DMS153 (cell line): ENCODE measurements around the gene KLHL12.

Experiments
- DNase-seq: peaks from one replicate; lab custom pipeline; 2025; lab: John Stamatoyannopoulos, UW

KLHL12 gene

GRCh38 chr1:202880961-202881460, 46.0 kb downstream of the KLHL12 start:
- no peak for DNase-seq

GRCh38 chr1:202880062-202880461, 47.0 kb downstream of the KLHL12 start:
- DNase-seq = no peak

GRCh38 chr1:202879128-202879527, 47.9 kb downstream of the KLHL12 start:
- no peak for DNase-seq

- DNase-seq = no peak
These were observed 54.0 kb downstream of the KLHL12 start for GRCh38 chr1:202873026-202873425.

GRCh38 chr1:202871367-202871766, 55.7 kb downstream of the KLHL12 start:
- DNase-seq = no peak

- no peak for DNase-seq
These were observed 64.1 kb downstream of the KLHL12 start for GRCh38 chr1:202862679-202863560.

- DNase-seq = peak; percentile 89
These were observed 65.5 kb downstream of the KLHL12 start for GRCh38 chr1:202861420-202862132.

- DNase-seq = peak; percentile 65
These were observed 66.2 kb downstream of the KLHL12 start for GRCh38 chr1:202860744-202861419.

- DNase-seq = no peak
These were observed 68.1 kb downstream of the KLHL12 start for GRCh38 chr1:202858789-202859414.

- no peak for DNase-seq
These were observed 68.7 kb downstream of the KLHL12 start for GRCh38 chr1:202858331-202858730.

GRCh38 chr1:202857136-202857610, 69.9 kb downstream of the KLHL12 start:
- DNase-seq = no peak

- no peak for DNase-seq
These were observed 71.0 kb downstream of the KLHL12 start for GRCh38 chr1:202856014-202856413.

- no peak for DNase-seq
These were observed 72.2 kb downstream of the KLHL12 start for GRCh38 chr1:202854787-202855186.

GRCh38 chr1:202852163-202852904, 74.7 kb downstream of the KLHL12 start:
- no peak for DNase-seq

GRCh38 chr1:202850593-202851362, 76.3 kb downstream of the KLHL12 start:
- no peak for DNase-seq

- DNase-seq = no peak
These were observed 78.9 kb downstream of the KLHL12 start for GRCh38 chr1:202848191-202848542.

- DNase-seq = no peak
These were observed 82.1 kb downstream of the KLHL12 start for GRCh38 chr1:202844935-202845334.

- no peak for DNase-seq
These were observed 82.8 kb downstream of the KLHL12 start for GRCh38 chr1:202844259-202844658.

GRCh38 chr1:202843081-202843480, 84.0 kb downstream of the KLHL12 start:
- no peak for DNase-seq
